ENCODE results near the gene USO1. TPM values are rescaled to one million over a fixed set of nuclear protein-coding genes. Genes with fewer than 3 reads are reported as not detected.
"Not testable (repeated sequence)": the region's sequence is repeated elsewhere in the genome, so short reads cannot be mapped to it uniquely, and the experiment has no call there.

The USO1 gene
- total RNA-seq, 1 donor: 203 TPM

DNA sequence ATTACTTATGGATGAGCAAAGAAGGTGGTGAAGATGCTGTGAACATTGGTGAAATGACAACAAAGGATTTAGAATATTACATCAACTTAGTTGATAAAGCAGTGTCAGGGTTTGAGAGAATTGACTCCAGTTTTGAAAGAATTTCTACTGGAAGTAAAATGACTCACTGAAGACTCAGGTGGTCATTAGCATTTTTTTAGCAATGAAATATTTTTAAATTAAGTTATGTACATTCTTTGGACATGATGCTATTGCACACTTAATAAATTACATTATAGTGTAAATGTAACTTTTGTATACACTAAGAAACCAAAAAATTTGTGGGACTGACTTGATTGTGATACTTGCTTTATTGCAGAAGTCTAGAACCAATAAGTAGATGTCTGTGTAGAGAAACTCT lies 56.9 kb downstream of the USO1 start:
- no peak for TF ChIP-seq CTCF (IDR thresholded peaks at IDR 0.05; ENCODE audit: insufficient read depth, low read depth, low read length)
- DNase-seq (ENCODE audit: low read depth): no peak
- no peak overlapping the region for H3K4me3 ChIP-seq (ENCODE audit: low read depth, low read length)

DNA sequence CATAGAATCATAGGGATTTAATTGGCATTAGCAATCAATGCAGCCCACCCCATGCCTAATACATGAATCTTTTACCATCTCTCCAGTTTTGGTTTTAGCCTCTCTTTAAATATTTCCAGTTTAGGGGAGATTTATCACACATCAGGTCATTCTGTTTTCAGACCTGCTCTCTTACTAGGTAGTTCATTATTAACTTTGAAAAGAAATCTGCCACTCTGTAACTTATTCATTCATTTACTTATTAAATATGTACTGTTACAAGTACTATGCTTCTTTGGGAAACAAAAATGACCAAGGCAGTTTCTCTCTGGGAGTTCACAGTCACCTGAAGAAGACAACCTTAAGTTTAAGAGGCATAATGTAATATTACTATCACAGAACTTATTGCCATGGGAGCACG lies 62.1 kb downstream of the USO1 start:
- DNase-seq (ENCODE audit: low read depth): no peak
- H3K4me3 ChIP-seq (ENCODE audit: low read depth, low read length): no peak overlapping the region
- no peak for TF ChIP-seq CTCF (IDR thresholded peaks at IDR 0.05; ENCODE audit: insufficient read depth, low read depth, low read length)

- no peak for TF ChIP-seq CTCF (IDR thresholded peaks at IDR 0.05; ENCODE audit: insufficient read depth, low read depth, low read length)
- H3K4me3 ChIP-seq (ENCODE audit: low read depth, low read length): no peak overlapping the region
- DNase-seq (ENCODE audit: low read depth): no peak
These were observed 62.6 kb downstream of the USO1 start for GRCh38 chr4:75786938-75787337.

GRCh38 chr4:75790024-75790423 lies 65.6 kb downstream of the USO1 start:
- DNase-seq (ENCODE audit: low read depth): no peak
- TF ChIP-seq CTCF (IDR thresholded peaks at IDR 0.05; ENCODE audit: insufficient read depth, low read depth, low read length): no peak

GRCh38 chr4:75800972-75801371 lies 76.6 kb downstream of the USO1 start:
- TF ChIP-seq CTCF (IDR thresholded peaks at IDR 0.05; ENCODE audit: insufficient read depth, low read depth, low read length): no peak
- DNase-seq (ENCODE audit: low read depth): no peak
- no peak overlapping the region for H3K4me3 ChIP-seq (ENCODE audit: low read depth, low read length)

More at GRCh38 chr4:75790024-75790423, 65.6 kb downstream of the USO1 start:
- no peak overlapping the region for H3K4me3 ChIP-seq (ENCODE audit: low read depth, low read length)

GRCh38 chr4:75806035-75806434 lies 81.7 kb downstream of the USO1 start:
- DNase-seq (ENCODE audit: low read depth); H3K4me3 ChIP-seq (ENCODE audit: low read depth, low read length): not testable (repeated sequence)

DNA sequence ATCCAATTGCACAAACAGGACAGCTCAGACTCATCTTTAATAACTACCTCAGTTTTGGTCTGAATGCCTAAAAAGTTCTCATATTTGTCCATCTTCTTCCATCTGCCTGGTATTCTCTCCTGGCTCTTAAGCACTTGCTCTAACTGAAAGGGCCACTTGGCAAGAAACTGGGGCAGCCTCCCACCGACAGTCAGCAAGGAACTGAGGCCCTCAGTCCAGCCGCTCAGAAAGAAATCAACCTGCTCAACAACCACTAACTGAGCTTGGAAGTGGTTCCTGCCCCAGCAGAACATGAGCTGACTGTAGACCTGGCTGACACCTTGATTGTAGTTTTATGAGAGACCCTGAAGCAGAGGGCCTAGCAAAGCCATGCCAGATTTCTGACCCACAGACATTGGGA lies 93.5 kb downstream of the USO1 start:
- no peak overlapping the region for H3K4me3 ChIP-seq (ENCODE audit: low read depth, low read length)
- no peak for DNase-seq (ENCODE audit: low read depth)
- no peak for TF ChIP-seq CTCF (IDR thresholded peaks at IDR 0.05; ENCODE audit: insufficient read depth, low read depth, low read length)
